Mesendoderm (in vitro differentiated cells): ENCODE data around the gene GPR83.

Experiments used
- DNase-seq: peaks from one replicate; pipeline ENCODE4 v3.0.0; 2013
- H2AK5ac ChIP-seq: 2 replicates; pipeline ENCODE4 v1.6.1; 2013; ENCODE audit warnings: low read length, inconsistent platforms
- H2BK120ac ChIP-seq: 2 replicates; pipeline ENCODE4 v1.6.1; 2013; ENCODE audit warnings: low read depth, mild to moderate bottlenecking, low read length, moderate library complexity, mixed read lengths
- H2BK15ac ChIP-seq: replicated peaks from 2 replicates; pipeline ENCODE4 v1.6.1; 2013; ENCODE audit warnings: low read depth, mild to moderate bottlenecking, moderate library complexity
- H2BK5ac ChIP-seq: 2 replicates; pipeline ENCODE4 v1.6.1; 2013; ENCODE audit warnings: low read length, inconsistent platforms
- H3K18ac ChIP-seq: 2 replicates; pipeline ENCODE4 v1.6.1; 2013; ENCODE audit warnings: mild to moderate bottlenecking, low read length, mixed read lengths
- H3K23ac ChIP-seq: one replicate; pipeline ENCODE4 v1.6.1; 2013; ENCODE audit warnings: low read length
- H3K27ac ChIP-seq: 2 replicates; pipeline ENCODE4 v1.5.1; 2013; ENCODE audit warnings: low read depth, mild to moderate bottlenecking, inconsistent platforms, low read length, moderate library complexity
- H3K27me3 ChIP-seq: 2 replicates; pipeline ENCODE4 v1.6.1; 2013; ENCODE audit warnings: low read length, control low read depth, mild to moderate bottlenecking, inconsistent platforms; ENCODE audit not compliant: insufficient read depth, poor library complexity
- H3K36me3 ChIP-seq: 2 replicates; pipeline ENCODE4 v1.6.1; 2013; ENCODE audit warnings: low read length, inconsistent platforms; ENCODE audit not compliant: control insufficient read depth, insufficient read depth
- H3K4ac ChIP-seq: one replicate; pipeline ENCODE4 v1.6.1; 2013; ENCODE audit warnings: low read depth, mild to moderate bottlenecking, low read length, moderate library complexity
- H3K4me1 ChIP-seq: 2 replicates; pipeline ENCODE4 v1.6.1; 2013; ENCODE audit warnings: low read depth, low read length, inconsistent platforms; ENCODE audit not compliant: control insufficient read depth
- H3K4me2 ChIP-seq: 2 replicates; pipeline ENCODE4 v1.6.1; 2013; ENCODE audit warnings: low read length
- H3K4me3 ChIP-seq: 2 replicates; pipeline ENCODE4 v1.5.1; 2013; ENCODE audit warnings: mild to moderate bottlenecking, low read length
- H3K56ac ChIP-seq: one replicate; pipeline ENCODE4 v1.6.1; 2013; ENCODE audit warnings: low read length
- H3K79me1 ChIP-seq: 2 replicates; pipeline ENCODE4 v1.6.1; 2013; ENCODE audit warnings: low read length, inconsistent platforms
- H3K79me2 ChIP-seq: 2 replicates; pipeline ENCODE4 v1.6.1; 2013; ENCODE audit warnings: mild to moderate bottlenecking, low read length; ENCODE audit not compliant: control insufficient read depth, insufficient read depth
- H3K9ac ChIP-seq: 2 replicates; pipeline ENCODE4 v1.6.1; 2013; ENCODE audit warnings: low read length, inconsistent platforms
- H4K5ac ChIP-seq: one replicate; pipeline ENCODE4 v1.6.1; 2013; ENCODE audit warnings: low read length
- H4K8ac ChIP-seq: one replicate; pipeline ENCODE4 v1.6.1; 2013; ENCODE audit warnings: low read depth, mild to moderate bottlenecking, control low read depth, low read length, moderate library complexity
- WGBS: extraction: QIAGEN DNeasy Blood & Tissue Kit; methylation state at CpG from one replicate; pipeline ENCODE4 v1.1.7; 2013; ENCODE audit warnings: low lambda C conversion rate, missing lambda C conversion rate; ENCODE audit not compliant: insufficient coverage; ENCODE audit errors: extremely low coverage; 5-methylcytosine and 5-hydroxymethylcytosine counted together

GPR83 gene

GRCh38 chr11:94417386-94417987 lies 16.3 kb upstream of the GPR83 start:
- no peaks in the 10 kb centered on the region for H3K4me1 ChIP-seq
- H3K27ac ChIP-seq, result no peak overlapping the region
- no peaks in the 10 kb centered on the region for H3K79me1 ChIP-seq
- H3K4ac ChIP-seq, result no peak overlapping the region
- no peaks in the 10 kb centered on the region for H3K27me3 ChIP-seq
- H2AK5ac ChIP-seq, result no peak overlapping the region
- H3K36me3 ChIP-seq, result no peaks in the 10 kb centered on the region
- no CpG with 5 or more reads among the region's 4 CpGs for WGBS
- no peak overlapping the region for H3K18ac ChIP-seq
- no peak overlapping the region for H2BK15ac ChIP-seq
- no peak overlapping the region for H2BK5ac ChIP-seq
- no peak overlapping the region for H3K56ac ChIP-seq
- no peak overlapping the region for H2BK120ac ChIP-seq
- no peak overlapping the region for H3K4me3 ChIP-seq
- no peak overlapping the region for H3K4me2 ChIP-seq
- no peaks in the 10 kb centered on the region for H3K79me2 ChIP-seq
- peak; percentile 56 for DNase-seq
- H4K5ac ChIP-seq, result no peak overlapping the region
- H3K9ac ChIP-seq, result no peak overlapping the region
- H4K8ac ChIP-seq, result no peak overlapping the region
- no peak overlapping the region for H3K23ac ChIP-seq

DNA sequence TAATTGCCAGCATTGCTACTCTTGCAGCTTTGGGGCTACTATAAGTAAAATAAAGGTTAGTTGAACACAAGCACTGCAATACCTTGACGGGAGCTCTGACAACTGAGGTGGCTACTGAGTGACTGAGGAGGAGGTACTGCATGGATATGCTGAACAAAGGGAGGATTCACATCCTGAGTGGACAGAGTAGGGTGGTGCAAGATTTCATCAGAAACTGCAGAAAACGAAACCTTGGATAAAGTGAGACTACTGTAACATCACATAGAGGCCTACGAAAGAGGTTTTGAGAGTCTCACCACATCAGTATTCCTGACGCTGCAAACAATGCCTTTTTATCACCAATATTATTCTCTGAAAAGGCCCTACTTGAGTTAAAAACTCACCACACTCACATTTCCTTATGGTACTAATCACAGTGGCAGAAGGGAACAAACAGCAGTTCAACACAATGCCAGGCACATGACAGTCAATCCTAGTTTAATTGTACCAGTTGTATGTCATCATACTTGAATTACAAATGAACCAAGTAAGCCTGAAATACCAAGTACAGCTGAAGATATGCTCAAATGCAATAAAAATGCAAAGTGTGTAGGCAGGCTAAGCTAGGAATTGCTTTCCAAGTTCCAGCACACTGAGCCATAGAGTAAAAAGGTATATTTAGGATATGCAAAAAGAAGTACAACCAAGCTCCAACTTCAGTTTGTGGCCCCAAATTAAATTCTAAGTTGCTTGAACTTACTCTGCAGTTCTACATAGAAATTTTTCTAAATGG lies 4.0 kb upstream of the GPR83 start:
- Histone ChIP-seq H3K23ac (no peak overlapping the region), H2BK15ac (no peak overlapping the region), H4K8ac (no peak overlapping the region), H3K4me3 (no peak overlapping the region), H3K36me3 (no peaks in the 10 kb centered on the region), H3K27ac (no peak overlapping the region), H2AK5ac (no peak overlapping the region), H3K4me2 (no peak overlapping the region), H3K18ac (no peak overlapping the region), H3K4me1 (peaks cover 9% of the 10 kb centered on the region), H4K5ac (no peak overlapping the region), H3K79me2 (no peaks in the 10 kb centered on the region), H2BK120ac (no peak overlapping the region), H3K27me3 (no peaks in the 10 kb centered on the region), H2BK5ac (no peak overlapping the region), H3K56ac (peak overlapping the region; percentile 49), H3K79me1 (no peaks in the 10 kb centered on the region), H3K4ac (no peak overlapping the region), H3K9ac (no peak overlapping the region)
- DNase-seq, result no peak
- no CpG with 5 or more reads among the region's 4 CpGs for WGBS

DNA sequence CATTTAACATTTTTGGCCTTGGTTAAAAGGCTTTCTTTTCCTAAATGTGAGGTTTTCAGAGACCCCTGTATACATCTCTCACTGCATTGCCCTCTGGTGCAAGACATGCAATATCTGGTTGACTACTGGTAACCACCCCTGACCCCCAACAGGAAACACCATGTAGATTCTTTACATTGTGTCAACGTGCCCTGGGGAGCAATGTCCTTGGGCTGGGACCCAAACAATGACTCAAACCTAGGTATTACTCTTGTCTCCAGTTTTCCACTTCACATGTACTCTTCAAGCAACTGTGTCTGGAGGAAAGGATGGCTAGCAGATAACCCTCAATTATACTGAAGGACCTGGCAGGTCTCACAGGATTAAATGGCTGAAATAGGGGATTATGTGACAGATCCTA lies 1.1 kb upstream of the GPR83 start:
- Histone ChIP-seq H2BK120ac (no peak overlapping the region), H2AK5ac (no peak overlapping the region), H4K5ac (no peak overlapping the region), H3K79me2 (no peaks in the 10 kb centered on the region), H2BK15ac (no peak overlapping the region), H2BK5ac (no peak overlapping the region), H3K56ac (no peak overlapping the region), H3K36me3 (no peaks in the 10 kb centered on the region), H3K23ac (no peak overlapping the region), H3K79me1 (peaks cover 2% of the 10 kb centered on the region), H3K4me3 (no peak overlapping the region), H3K27me3 (no peaks in the 10 kb centered on the region), H3K4ac (no peak overlapping the region), H3K18ac (peak overlapping the region; percentile 29), H3K27ac (peak overlapping the region; percentile 33), H3K4me1 (peaks cover 13% of the 10 kb centered on the region), H4K8ac (no peak overlapping the region), H3K4me2 (no peak overlapping the region), H3K9ac (no peak overlapping the region)
- WGBS, result no CpG with 5 or more reads among the region's 1 CpG
- DNase-seq, result peak; percentile 84

DNA sequence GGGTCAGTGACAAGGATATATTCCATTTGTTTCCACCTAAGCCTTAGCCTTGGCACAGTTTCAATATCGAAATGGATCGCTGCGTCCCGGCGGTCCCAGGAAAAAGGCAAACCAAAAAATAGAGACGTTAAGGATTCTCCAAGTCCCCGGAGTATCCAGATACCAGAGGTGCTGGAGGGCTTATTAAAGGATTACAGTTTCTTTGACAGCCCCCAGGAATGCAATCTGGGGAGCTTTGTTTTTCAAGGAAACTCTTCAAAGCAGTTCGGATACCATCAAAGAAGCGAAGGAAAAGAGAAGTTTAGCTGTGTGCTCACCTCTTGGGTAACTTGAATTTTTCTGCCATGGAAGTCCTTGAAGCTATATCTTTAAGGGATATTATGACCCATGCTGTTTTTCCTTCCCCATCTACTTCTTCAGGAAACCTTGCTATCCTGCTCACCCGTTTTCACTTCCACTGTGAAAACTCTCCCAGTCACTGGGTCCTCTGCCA lies 600 bp upstream of the GPR83 start:
- no peaks in the 10 kb centered on the region for H3K36me3 ChIP-seq
- no peak overlapping the region for H4K5ac ChIP-seq
- H3K79me2 ChIP-seq, result no peaks in the 10 kb centered on the region
- no peak overlapping the region for H2BK15ac ChIP-seq
- H4K8ac ChIP-seq, result no peak overlapping the region
- no peaks in the 10 kb centered on the region for H3K27me3 ChIP-seq
- peaks cover 13% of the 10 kb centered on the region for H3K4me1 ChIP-seq
- H2BK120ac ChIP-seq, result no peak overlapping the region
- H2BK5ac ChIP-seq, result no peak overlapping the region
- H3K4me2 ChIP-seq, result peak overlapping the region; percentile 96
- H3K79me1 ChIP-seq, result peaks cover 2% of the 10 kb centered on the region
- WGBS, result no CpG with 5 or more reads among the region's 10 CpGs
- H3K27ac ChIP-seq, result no peak overlapping the region
- peak overlapping the region; percentile 84 for H3K56ac ChIP-seq
- peak; percentile 64 for DNase-seq
- no peak overlapping the region for H2AK5ac ChIP-seq
- H3K18ac ChIP-seq, result peak overlapping the region; percentile 29
- H3K9ac ChIP-seq, result peak overlapping the region; percentile 73
- peak overlapping the region; percentile 21 for H3K4me3 ChIP-seq
- peak overlapping the region; percentile 50 for H3K23ac ChIP-seq
- no peak overlapping the region for H3K4ac ChIP-seq

DNA sequence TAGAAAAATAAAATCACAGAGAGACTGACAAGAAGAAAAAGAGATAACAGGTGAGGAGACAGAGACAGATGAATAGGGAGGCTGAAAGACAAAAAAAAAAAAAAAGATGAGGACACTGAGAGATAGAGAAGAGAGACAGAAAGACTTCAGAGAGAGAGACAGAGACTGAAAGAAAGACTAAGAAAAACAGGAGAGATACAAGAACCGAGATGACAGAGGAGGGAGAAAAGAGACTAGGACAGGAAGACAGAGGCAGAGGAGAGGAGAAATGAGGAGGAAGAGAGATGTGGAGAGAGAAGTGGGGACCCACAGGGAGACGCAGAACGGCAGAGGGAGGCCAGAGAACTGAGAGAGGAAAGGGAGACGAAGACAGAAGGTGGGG lies 771 bp downstream of the GPR83 start:
- Histone ChIP-seq H2BK15ac (no peak overlapping the region), H3K4me2 (peak overlapping the region; percentile 96), H3K56ac (peak overlapping the region; percentile 84), H3K4ac (no peak overlapping the region), H4K5ac (no peak overlapping the region), H4K8ac (no peak overlapping the region), H3K79me2 (no peaks in the 10 kb centered on the region), H3K27ac (no peak overlapping the region), H3K4me1 (peaks cover 13% of the 10 kb centered on the region), H3K4me3 (peak overlapping the region; percentile 49), H3K79me1 (peaks cover 2% of the 10 kb centered on the region), H3K23ac (no peak overlapping the region), H3K9ac (peak overlapping the region; percentile 73), H3K36me3 (no peaks in the 10 kb centered on the region), H3K18ac (peak overlapping the region; percentile 2), H2BK5ac (no peak overlapping the region), H2BK120ac (no peak overlapping the region), H3K27me3 (no peaks in the 10 kb centered on the region), H2AK5ac (no peak overlapping the region)
- DNase-seq, result no peak
- no CpG with 5 or more reads among the region's 4 CpGs for WGBS
